ENCODE results near the gene SNX5.
A peak's percentile ranks its signal among the peaks of the same experiment; 100 is the strongest.

Gene SNX5

GRCh38 chr20:17935761-17936160 lies 32.8 kb downstream of the SNX5 start:
- Histone ChIP-seq H3K4me3 (ENCODE audit: low read depth in 1 of 5, low read length in 5 of 5) (no peak overlapping the region), H3K9me3 (ENCODE audit: control insufficient read depth in 5 of 5, low read length in 5 of 5) (peaks cover 0 to 5% (median 0%) of the 10 kb centered on the region in 5 donors), H3K27me3 (ENCODE audit: control insufficient read depth in 5 of 5, insufficient read depth in 4 of 5, low read length in 5 of 5) (no peaks in the 10 kb centered on the region), H3K9ac (ENCODE audit: low read length in 5 of 5) (no peak overlapping the region), H3K4me1 (ENCODE audit: control insufficient read depth in 5 of 5, insufficient read depth in 5 of 5, low read length in 5 of 5) (peaks cover 19 to 51% (median 36%) of the 10 kb centered on the region in 5 donors), H3K36me3 (ENCODE audit: control insufficient read depth in 5 of 5, insufficient read depth in 5 of 5, low read length in 5 of 5) (peaks cover 0 to 4% (median 3%) of the 10 kb centered on the region in 5 donors), H3K27ac (ENCODE audit: low read depth, low read length) (peak overlapping the region; percentile 77)

- no peak overlapping the region for H3K9ac ChIP-seq (ENCODE audit: low read length in 5 of 5)
- no peak overlapping the region for H3K4me3 ChIP-seq (ENCODE audit: low read depth in 1 of 5, low read length in 5 of 5)
- H3K27ac ChIP-seq (ENCODE audit: low read depth, low read length) = no peak overlapping the region
- H3K27me3 ChIP-seq (ENCODE audit: control insufficient read depth in 5 of 5, insufficient read depth in 4 of 5, low read length in 5 of 5) = no peaks in the 10 kb centered on the region
- peaks cover 0 to 5% (median 0%) of the 10 kb centered on the region in 5 donors for H3K9me3 ChIP-seq (ENCODE audit: control insufficient read depth in 5 of 5, low read length in 5 of 5)
- peaks cover 19 to 51% (median 36%) of the 10 kb centered on the region in 5 donors for H3K4me1 ChIP-seq (ENCODE audit: control insufficient read depth in 5 of 5, insufficient read depth in 5 of 5, low read length in 5 of 5)
- no peaks in the 10 kb centered on the region for H3K36me3 ChIP-seq (ENCODE audit: control insufficient read depth in 5 of 5, insufficient read depth in 5 of 5, low read length in 5 of 5)
These were observed 33.4 kb downstream of the SNX5 start for GRCh38 chr20:17935186-17935585.

GRCh38 chr20:17934141-17934862 lies 34.3 kb downstream of the SNX5 start:
- Histone ChIP-seq H3K9me3 (ENCODE audit: control insufficient read depth in 5 of 5, low read length in 5 of 5) (peaks cover 0 to 5% (median 0%) of the 10 kb centered on the region in 5 donors), H3K4me3 (ENCODE audit: low read depth in 1 of 5, low read length in 5 of 5) (no peak overlapping the region), H3K36me3 (ENCODE audit: control insufficient read depth in 5 of 5, insufficient read depth in 5 of 5, low read length in 5 of 5) (no peaks in the 10 kb centered on the region), H3K27me3 (ENCODE audit: control insufficient read depth in 5 of 5, insufficient read depth in 4 of 5, low read length in 5 of 5) (no peaks in the 10 kb centered on the region), H3K27ac (ENCODE audit: low read depth, low read length) (no peak overlapping the region), H3K9ac (ENCODE audit: low read length in 5 of 5) (no peak overlapping the region), H3K4me1 (ENCODE audit: control insufficient read depth in 5 of 5, insufficient read depth in 5 of 5, low read length in 5 of 5) (peaks cover 19 to 43% (median 31%) of the 10 kb centered on the region in 5 donors)

GRCh38 chr20:17933711-17934110 lies 34.9 kb downstream of the SNX5 start:
- peaks cover 15 to 37% (median 26%) of the 10 kb centered on the region in 5 donors for H3K4me1 ChIP-seq (ENCODE audit: control insufficient read depth in 5 of 5, insufficient read depth in 5 of 5, low read length in 5 of 5)
- no peaks in the 10 kb centered on the region for H3K27me3 ChIP-seq (ENCODE audit: control insufficient read depth in 5 of 5, insufficient read depth in 4 of 5, low read length in 5 of 5)
- H3K9me3 ChIP-seq (ENCODE audit: control insufficient read depth in 5 of 5, low read length in 5 of 5) = peaks cover 0 to 5% (median 0%) of the 10 kb centered on the region in 5 donors
- H3K36me3 ChIP-seq (ENCODE audit: control insufficient read depth in 5 of 5, insufficient read depth in 5 of 5, low read length in 5 of 5) = no peaks in the 10 kb centered on the region
- H3K4me3 ChIP-seq (ENCODE audit: low read depth in 1 of 5, low read length in 5 of 5) = no peak overlapping the region
- H3K9ac ChIP-seq (ENCODE audit: low read length in 5 of 5) = no peak overlapping the region
- H3K27ac ChIP-seq (ENCODE audit: low read depth, low read length) = no peak overlapping the region

GRCh38 chr20:17933121-17933520 lies 35.5 kb downstream of the SNX5 start:
- H3K9ac ChIP-seq (ENCODE audit: low read length in 5 of 5) = no peak overlapping the region
- peaks cover 15 to 34% (median 28%) of the 10 kb centered on the region in 5 donors for H3K4me1 ChIP-seq (ENCODE audit: control insufficient read depth in 5 of 5, insufficient read depth in 5 of 5, low read length in 5 of 5)
- H3K36me3 ChIP-seq (ENCODE audit: control insufficient read depth in 5 of 5, insufficient read depth in 5 of 5, low read length in 5 of 5) = no peaks in the 10 kb centered on the region
- no peak overlapping the region for H3K4me3 ChIP-seq (ENCODE audit: low read depth in 1 of 5, low read length in 5 of 5)
- no peaks in the 10 kb centered on the region for H3K27me3 ChIP-seq (ENCODE audit: control insufficient read depth in 5 of 5, insufficient read depth in 4 of 5, low read length in 5 of 5)
- peaks cover 0 to 5% (median 0%) of the 10 kb centered on the region in 5 donors for H3K9me3 ChIP-seq (ENCODE audit: control insufficient read depth in 5 of 5, low read length in 5 of 5)
- H3K27ac ChIP-seq (ENCODE audit: low read depth, low read length) = no peak overlapping the region

GRCh38 chr20:17932396-17932795 lies 36.2 kb downstream of the SNX5 start:
- Histone ChIP-seq H3K9ac (ENCODE audit: low read length in 5 of 5) (no peak overlapping the region), H3K27ac (ENCODE audit: low read depth, low read length) (no peak overlapping the region), H3K36me3 (ENCODE audit: control insufficient read depth in 5 of 5, insufficient read depth in 5 of 5, low read length in 5 of 5) (no peaks in the 10 kb centered on the region), H3K4me3 (ENCODE audit: low read depth in 1 of 5, low read length in 5 of 5) (no peak overlapping the region), H3K4me1 (ENCODE audit: control insufficient read depth in 5 of 5, insufficient read depth in 5 of 5, low read length in 5 of 5) (peaks cover 13 to 31% (median 20%) of the 10 kb centered on the region in 5 donors), H3K27me3 (ENCODE audit: control insufficient read depth in 5 of 5, insufficient read depth in 4 of 5, low read length in 5 of 5) (no peaks in the 10 kb centered on the region), H3K9me3 (ENCODE audit: control insufficient read depth in 5 of 5, low read length in 5 of 5) (peaks cover 0 to 5% (median 0%) of the 10 kb centered on the region in 5 donors)

GRCh38 chr20:17931513-17931912 lies 37.1 kb downstream of the SNX5 start:
- Histone ChIP-seq H3K27me3 (ENCODE audit: control insufficient read depth in 5 of 5, insufficient read depth in 4 of 5, low read length in 5 of 5) (no peaks in the 10 kb centered on the region), H3K4me1 (ENCODE audit: control insufficient read depth in 5 of 5, insufficient read depth in 5 of 5, low read length in 5 of 5) (peaks cover 6 to 22% (median 12%) of the 10 kb centered on the region in 5 donors), H3K36me3 (ENCODE audit: control insufficient read depth in 5 of 5, insufficient read depth in 5 of 5, low read length in 5 of 5) (no peaks in the 10 kb centered on the region)

GRCh38 chr20:17928633-17929311 lies 39.8 kb downstream of the SNX5 start:
- no peaks in the 10 kb centered on the region for H3K36me3 ChIP-seq (ENCODE audit: control insufficient read depth in 5 of 5, insufficient read depth in 5 of 5, low read length in 5 of 5)
- H3K4me3 ChIP-seq (ENCODE audit: low read depth in 1 of 5, low read length in 5 of 5) = no peak overlapping the region
- H3K4me1 ChIP-seq (ENCODE audit: control insufficient read depth in 5 of 5, insufficient read depth in 5 of 5, low read length in 5 of 5) = peaks cover 0 to 11% (median 5%) of the 10 kb centered on the region in 5 donors
- H3K27me3 ChIP-seq (ENCODE audit: control insufficient read depth in 5 of 5, insufficient read depth in 4 of 5, low read length in 5 of 5) = no peaks in the 10 kb centered on the region
- H3K27ac ChIP-seq (ENCODE audit: low read depth, low read length) = no peak overlapping the region
- peaks cover 0 to 5% (median 0%) of the 10 kb centered on the region in 5 donors for H3K9me3 ChIP-seq (ENCODE audit: control insufficient read depth in 5 of 5, low read length in 5 of 5)
- no peak overlapping the region for H3K9ac ChIP-seq (ENCODE audit: low read length in 5 of 5)

More at GRCh38 chr20:17931513-17931912, 37.1 kb downstream of the SNX5 start:
- H3K4me3 ChIP-seq (ENCODE audit: low read depth in 1 of 5, low read length in 5 of 5) = no peak overlapping the region
- H3K9me3 ChIP-seq (ENCODE audit: control insufficient read depth in 5 of 5, low read length in 5 of 5) = peaks cover 0 to 5% (median 0%) of the 10 kb centered on the region in 5 donors
- H3K27ac ChIP-seq (ENCODE audit: low read depth, low read length) = no peak overlapping the region
- H3K9ac ChIP-seq (ENCODE audit: low read length in 5 of 5) = no peak overlapping the region

GRCh38 chr20:17928211-17928611 lies 40.4 kb downstream of the SNX5 start:
- H3K9me3 ChIP-seq (ENCODE audit: control insufficient read depth in 5 of 5, low read length in 5 of 5) = peaks cover 0 to 5% (median 0%) of the 10 kb centered on the region in 5 donors
- peaks cover 0 to 11% (median 2%) of the 10 kb centered on the region in 5 donors for H3K4me1 ChIP-seq (ENCODE audit: control insufficient read depth in 5 of 5, insufficient read depth in 5 of 5, low read length in 5 of 5)
- H3K27ac ChIP-seq (ENCODE audit: low read depth, low read length) = no peak overlapping the region
- H3K27me3 ChIP-seq (ENCODE audit: control insufficient read depth in 5 of 5, insufficient read depth in 4 of 5, low read length in 5 of 5) = no peaks in the 10 kb centered on the region
- H3K36me3 ChIP-seq (ENCODE audit: control insufficient read depth in 5 of 5, insufficient read depth in 5 of 5, low read length in 5 of 5) = no peaks in the 10 kb centered on the region
- H3K4me3 ChIP-seq (ENCODE audit: low read depth in 1 of 5, low read length in 5 of 5) = no peak overlapping the region
- no peak overlapping the region for H3K9ac ChIP-seq (ENCODE audit: low read length in 5 of 5)

GRCh38 chr20:17925940-17926300 lies 42.7 kb downstream of the SNX5 start:
- Histone ChIP-seq H3K27ac (ENCODE audit: low read depth, low read length) (no peak overlapping the region), H3K36me3 (ENCODE audit: control insufficient read depth in 5 of 5, insufficient read depth in 5 of 5, low read length in 5 of 5) (no peaks in the 10 kb centered on the region), H3K4me3 (ENCODE audit: low read depth in 1 of 5, low read length in 5 of 5) (no peak overlapping the region), H3K9me3 (ENCODE audit: control insufficient read depth in 5 of 5, low read length in 5 of 5) (no peaks in the 10 kb centered on the region), H3K9ac (ENCODE audit: low read length in 5 of 5) (no peak overlapping the region), H3K4me1 (ENCODE audit: control insufficient read depth in 5 of 5, insufficient read depth in 5 of 5, low read length in 5 of 5) (peaks cover 0 to 11% (median 2%) of the 10 kb centered on the region in 5 donors), H3K27me3 (ENCODE audit: control insufficient read depth in 5 of 5, insufficient read depth in 4 of 5, low read length in 5 of 5) (no peaks in the 10 kb centered on the region)

All from subcutaneous abdominal adipose tissue (tissue), 5 donors.